Hepatic stellate cell (primary cell): ENCODE measurements around the gene HPCA.
A peak's percentile ranks its signal among the peaks of the same experiment; 100 is the strongest.

Experiments used
- DNase-seq: peaks from one replicate; pipeline ENCODE4 v3.0.0; 2011; ENCODE audit warnings: low spot score

The HPCA gene

GRCh38 chr1:32871364-32872191 lies 14.7 kb upstream of the HPCA start:
- DNase-seq, result no peak

- no peak for DNase-seq
Observed at GRCh38 chr1:32872192-32872460, 14.2 kb upstream of the HPCA start.

GRCh38 chr1:32873484-32873883 lies 12.8 kb upstream of the HPCA start:
- no peak for DNase-seq

- DNase-seq, result no peak
Observed at GRCh38 chr1:32874860-32875752, 11.2 kb upstream of the HPCA start.

- DNase-seq, result peak; percentile 86
Observed at GRCh38 chr1:32876341-32877210, 9.7 kb upstream of the HPCA start.

GRCh38 chr1:32877211-32878110 lies 8.8 kb upstream of the HPCA start:
- DNase-seq, result no peak

GRCh38 chr1:32878183-32878582 lies 8.1 kb upstream of the HPCA start:
- DNase-seq, result no peak

- DNase-seq, result no peak
Observed at GRCh38 chr1:32878637-32879041, 7.7 kb upstream of the HPCA start.

GRCh38 chr1:32881291-32881690 lies 5.0 kb upstream of the HPCA start:
- no peak for DNase-seq

GRCh38 chr1:32881871-32882850 lies 4.1 kb upstream of the HPCA start:
- DNase-seq, result no peak

GRCh38 chr1:32883338-32884031 lies 2.8 kb upstream of the HPCA start:
- no peak for DNase-seq

GRCh38 chr1:32884032-32884372 lies 2.3 kb upstream of the HPCA start:
- DNase-seq, result no peak

- no peak for DNase-seq
Observed at GRCh38 chr1:32884726-32885125, 1.6 kb upstream of the HPCA start.

GRCh38 chr1:32885676-32886003 lies 651 bp upstream of the HPCA start:
- no peak for DNase-seq

GRCh38 chr1:32886828-32887414 lies 630 bp downstream of the HPCA start:
- no peak for DNase-seq

- DNase-seq, result no peak
Observed at GRCh38 chr1:32887623-32888022, 1.3 kb downstream of the HPCA start.

GRCh38 chr1:32888134-32888533 lies 1.8 kb downstream of the HPCA start:
- DNase-seq, result no peak

GRCh38 chr1:32888677-32889420 lies 2.6 kb downstream of the HPCA start:
- no peak for DNase-seq
